ENCODE measurements around the gene IL1RAPL1.

Gene IL1RAPL1

DNA sequence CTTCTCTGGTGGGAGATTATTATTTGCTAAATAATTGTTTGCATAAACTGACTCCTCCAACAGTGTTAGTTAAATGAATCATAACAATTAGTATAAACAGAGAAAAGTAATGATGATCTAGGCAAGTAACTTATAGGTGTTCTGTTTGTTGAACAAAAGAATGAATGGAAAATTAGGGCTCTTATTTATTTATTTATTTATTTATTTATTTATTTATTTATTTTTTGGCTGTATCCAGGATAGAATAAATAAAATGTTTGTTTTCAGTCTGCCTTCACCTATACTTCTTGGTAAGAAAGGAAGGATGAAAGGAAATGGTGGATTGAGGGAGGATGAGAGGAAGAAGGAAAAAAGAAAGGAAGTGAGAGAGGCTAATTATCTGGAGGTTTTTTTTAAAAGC lies 1066.5 kb downstream of the IL1RAPL1 start:
- Histone ChIP-seq H4K20me1 (ENCODE audit: insufficient read depth, low read length, poor library complexity, severe bottlenecking) (no peaks in the 10 kb centered on the region), H3K4me2 (ENCODE audit: low read depth, low read length, poor library complexity, severe bottlenecking) (no peak overlapping the region), H3K4me1 (ENCODE audit: insufficient read depth, low read length, poor library complexity, severe bottlenecking) (no peaks in the 10 kb centered on the region), H2AFZ (ENCODE audit: low read length) (no peak overlapping the region), H3K9me2 (replicated peaks; ENCODE audit: low read depth, low read length) (no peaks in the 10 kb centered on the region), H3K79me2 (ENCODE audit: insufficient read depth, low read length) (no peaks in the 10 kb centered on the region), H3K36me3 (ENCODE audit: insufficient read depth, low read length) (no peaks in the 10 kb centered on the region), H3K9me3 (ENCODE audit: insufficient read depth, low read depth, low read length) (no peaks in the 10 kb centered on the region), H3K27me3 (ENCODE audit: insufficient read depth, low read length, poor library complexity, severe bottlenecking) (no peaks in the 10 kb centered on the region), H3K4me3 (ENCODE audit: low read length, poor library complexity, severe bottlenecking) (no peak overlapping the region), H3F3A (ENCODE audit: low read depth) (no peaks in the 10 kb centered on the region), H3K9ac (ENCODE audit: low read depth, low read length, poor library complexity, severe bottlenecking) (no peak overlapping the region)
- TF ChIP-seq EZH2phosphoT487 (IDR thresholded peaks at IDR 0.05; ENCODE audit: borderline replicate concordance) (no peak), CTCF (conservative IDR thresholded peaks at IDR 0.05; ENCODE audit: low read length) (no peak)

GRCh38 chrX:29659911-29660310 lies 1072.7 kb downstream of the IL1RAPL1 start:
- no peaks in the 10 kb centered on the region for H3F3A ChIP-seq (ENCODE audit: low read depth)
- H3K36me3 ChIP-seq (ENCODE audit: insufficient read depth, low read length), result no peaks in the 10 kb centered on the region
- no peak for TF ChIP-seq EZH2phosphoT487 (IDR thresholded peaks at IDR 0.05; ENCODE audit: borderline replicate concordance)
- TF ChIP-seq CTCF (conservative IDR thresholded peaks at IDR 0.05; ENCODE audit: low read length), result no peak
- no peaks in the 10 kb centered on the region for H3K4me1 ChIP-seq (ENCODE audit: insufficient read depth, low read length, poor library complexity, severe bottlenecking)
- H3K4me2 ChIP-seq (ENCODE audit: low read depth, low read length, poor library complexity, severe bottlenecking), result no peak overlapping the region
- H3K27me3 ChIP-seq (ENCODE audit: insufficient read depth, low read length, poor library complexity, severe bottlenecking), result no peaks in the 10 kb centered on the region
- no peaks in the 10 kb centered on the region for H4K20me1 ChIP-seq (ENCODE audit: insufficient read depth, low read length, poor library complexity, severe bottlenecking)
- H3K9ac ChIP-seq (ENCODE audit: low read depth, low read length, poor library complexity, severe bottlenecking), result no peak overlapping the region
- H3K9me3 ChIP-seq (ENCODE audit: insufficient read depth, low read depth, low read length), result no peaks in the 10 kb centered on the region
- no peak overlapping the region for H3K4me3 ChIP-seq (ENCODE audit: low read length, poor library complexity, severe bottlenecking)
- H3K79me2 ChIP-seq (ENCODE audit: insufficient read depth, low read length), result no peaks in the 10 kb centered on the region
- no peaks in the 10 kb centered on the region for H3K9me2 ChIP-seq (replicated peaks; ENCODE audit: low read depth, low read length)
- no peak overlapping the region for H2AFZ ChIP-seq (ENCODE audit: low read length)

DNA sequence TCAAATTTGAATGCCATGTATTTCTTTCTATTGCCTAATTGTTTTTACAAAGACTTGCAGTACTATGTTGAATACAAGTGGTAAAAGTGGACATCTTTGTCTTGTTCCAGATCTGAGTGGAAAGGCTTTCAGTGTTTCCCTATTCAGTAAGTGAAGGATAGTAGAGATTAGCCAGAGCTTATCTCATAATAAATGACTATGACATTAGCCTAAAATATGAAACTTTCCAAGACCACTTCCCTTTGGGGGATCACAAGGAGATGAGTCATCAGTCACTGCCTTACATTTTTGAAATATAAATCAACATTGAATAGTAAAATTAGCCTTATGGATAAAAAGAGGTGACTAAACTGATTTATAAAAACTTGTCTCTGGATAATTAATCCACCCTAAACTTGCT lies 1074.0 kb downstream of the IL1RAPL1 start:
- Histone ChIP-seq H3K4me1 (ENCODE audit: insufficient read depth, low read length, poor library complexity, severe bottlenecking) (no peaks in the 10 kb centered on the region), H3K36me3 (ENCODE audit: insufficient read depth, low read length) (no peaks in the 10 kb centered on the region)

More for the DNA sequence above, 1074.0 kb downstream of the IL1RAPL1 start:
- no peaks in the 10 kb centered on the region for H3K9me3 ChIP-seq (ENCODE audit: insufficient read depth, low read depth, low read length)
- no peak for TF ChIP-seq CTCF (conservative IDR thresholded peaks at IDR 0.05; ENCODE audit: low read length)
- no peak for TF ChIP-seq EZH2phosphoT487 (IDR thresholded peaks at IDR 0.05; ENCODE audit: borderline replicate concordance)
- no peaks in the 10 kb centered on the region for H4K20me1 ChIP-seq (ENCODE audit: insufficient read depth, low read length, poor library complexity, severe bottlenecking)
- H3K4me3 ChIP-seq (ENCODE audit: low read length, poor library complexity, severe bottlenecking), result no peak overlapping the region
- H3K4me2 ChIP-seq (ENCODE audit: low read depth, low read length, poor library complexity, severe bottlenecking), result no peak overlapping the region
- no peak overlapping the region for H2AFZ ChIP-seq (ENCODE audit: low read length)
- no peaks in the 10 kb centered on the region for H3K27me3 ChIP-seq (ENCODE audit: insufficient read depth, low read length, poor library complexity, severe bottlenecking)
- no peaks in the 10 kb centered on the region for H3K9me2 ChIP-seq (replicated peaks; ENCODE audit: low read depth, low read length)
- no peaks in the 10 kb centered on the region for H3F3A ChIP-seq (ENCODE audit: low read depth)
- H3K9ac ChIP-seq (ENCODE audit: low read depth, low read length, poor library complexity, severe bottlenecking), result no peak overlapping the region
- H3K79me2 ChIP-seq (ENCODE audit: insufficient read depth, low read length), result no peaks in the 10 kb centered on the region
